WTC11 (cell line): ENCODE measurements around the gene GPATCH4. TPM values are rescaled to one million over a fixed set of nuclear protein-coding genes. Genes with fewer than 3 reads are reported as not detected.
"Not testable (repeated sequence)": the region's sequence is repeated elsewhere in the genome, so short reads cannot be mapped to it uniquely, and the experiment has no call there.

Experiments used
- ATAC-seq: fragments of 200-7000 bp; cut with Tn5 transposase; 2 replicates; pipeline ENCODE4 v1.10.0; 2021; ENCODE audit warnings: mild to moderate bottlenecking, moderate library complexity
- CTCF ChIA-PET: fragments of 300-600 bp; sonication (Branson Sonifier 250); formaldehyde crosslinking; loops from one replicate; lab custom pipeline; 2021; ENCODE audit warnings: antibody characterized with exemption; lab: Charles Lee
- POLR2A ChIA-PET: fragments of 350-600 bp; sonication (Branson Sonifier 250); formaldehyde crosslinking; loops from one replicate; lab custom pipeline; 2021; ENCODE audit warnings: antibody characterized with exemption; lab: Charles Lee
- DNase-seq: peaks from one replicate; pipeline ENCODE4 v3.0.0; 2021; ENCODE audit warnings: low spot score
- H3K27ac Mint-ChIP-seq: 2 replicates; pipeline ENCODE4 v1.8.0; 2021; ENCODE audit warnings: mixed read lengths
- H3K27me3 Mint-ChIP-seq: 2 replicates; pipeline ENCODE4 v1.8.0; 2021; ENCODE audit warnings: low read depth, mild to moderate bottlenecking, moderate library complexity, mixed read lengths
- H3K36me3 Mint-ChIP-seq: 2 replicates; pipeline ENCODE4 v1.8.0; 2021; ENCODE audit warnings: mixed read lengths
- H3K4me1 Mint-ChIP-seq: 2 replicates; pipeline ENCODE4 v1.8.0; 2022; ENCODE audit warnings: mixed read lengths
- H3K4me3 Mint-ChIP-seq: 2 replicates; pipeline ENCODE4 v1.8.0; 2021; ENCODE audit warnings: mild to moderate bottlenecking, moderate library complexity, mixed read lengths
- H3K9me3 Mint-ChIP-seq: 2 replicates; pipeline ENCODE4 v1.8.0; 2021; ENCODE audit warnings: mixed read lengths
- ELF4 ChIP-seq: sonication (generic); formaldehyde crosslinking; IDR thresholded peaks from 2 replicates; pipeline ENCODE4 v1.8.1; 2022; ENCODE audit warnings: low read depth, mild to moderate bottlenecking, moderate library complexity, missing genetic modification reagents
- EMX1 ChIP-seq: fragments of 250-450 bp; sonication (Bioruptor Pico); IDR thresholded peaks from 2 replicates; pipeline ENCODE4 v1.8.0; 2021; ENCODE audit warnings: mild to moderate bottlenecking
- FOXK1 ChIP-seq: sonication (generic); formaldehyde crosslinking; IDR thresholded peaks from 2 replicates; pipeline ENCODE4 v1.8.0; 2022; ENCODE audit warnings: mild to moderate bottlenecking, moderate library complexity, missing genetic modification reagents
- GRHL2 ChIP-seq: fragments of 250-450 bp; sonication (Bioruptor Pico); IDR thresholded peaks from 2 replicates; pipeline ENCODE4 v1.8.0; 2022; ENCODE audit warnings: mild to moderate bottlenecking, moderate library complexity; ENCODE audit not compliant: insufficient replicate concordance, severe bottlenecking
- GTF2I ChIP-seq: fragments of 250-450 bp; sonication (Bioruptor Pico); conservative IDR thresholded peaks from 2 replicates; pipeline ENCODE4 v1.4.0; 2021; ENCODE audit warnings: mild to moderate bottlenecking
- HMGA2 ChIP-seq: fragments of 250-450 bp; sonication (Bioruptor Pico); IDR thresholded peaks from 2 replicates; pipeline ENCODE4 v1.4.0; 2021; ENCODE audit warnings: mild to moderate bottlenecking, moderate library complexity
- NFATC4 ChIP-seq: fragments of 250-450 bp; sonication (Bioruptor Pico); IDR thresholded peaks from 2 replicates; pipeline ENCODE4 v1.9.0; 2021; ENCODE audit warnings: mild to moderate bottlenecking
- NFYB ChIP-seq: sonication (generic); formaldehyde crosslinking; conservative IDR thresholded peaks from 2 replicates; pipeline ENCODE4 v1.8.0; 2022; ENCODE audit warnings: low read depth, missing genetic modification reagents
- RELA ChIP-seq: sonication (generic); formaldehyde crosslinking; IDR thresholded peaks from 2 replicates; pipeline ENCODE4 v1.8.1; 2022; ENCODE audit warnings: missing genetic modification reagents, mild to moderate bottlenecking, borderline replicate concordance
- RORB ChIP-seq: fragments of 250-450 bp; sonication (Bioruptor Pico); IDR thresholded peaks from 2 replicates; pipeline ENCODE4 v1.9.0; 2021; ENCODE audit warnings: mild to moderate bottlenecking
- SMAD3 ChIP-seq: sonication (generic); formaldehyde crosslinking; IDR thresholded peaks from 2 replicates; pipeline ENCODE4 v1.8.0; 2022; ENCODE audit warnings: missing genetic modification reagents, mild to moderate bottlenecking, borderline replicate concordance
- TEAD1 ChIP-seq: sonication (generic); formaldehyde crosslinking; IDR thresholded peaks from 2 replicates; pipeline ENCODE4 v1.8.0; 2022; ENCODE audit warnings: mild to moderate bottlenecking, missing genetic modification reagents
- ZNF396 ChIP-seq: fragments of 250-450 bp; sonication (Bioruptor Pico); IDR thresholded peaks from 2 replicates; pipeline ENCODE4 v1.8.0; 2021; ENCODE audit warnings: mild to moderate bottlenecking, moderate library complexity, borderline replicate concordance
- ZNF416 ChIP-seq: fragments of 250-450 bp; sonication (Bioruptor Pico); IDR thresholded peaks from 2 replicates; pipeline ENCODE4 v1.9.0; 2021; ENCODE audit warnings: mild to moderate bottlenecking, inconsistent platforms
- total RNA-seq: library from RNA; stranded (reverse); gene quantifications from 3 replicates; pipeline ENCODE4 v1.2.3, GENCODE V29; 2021
- TF ChIP-seq, protein P1 (sequence below): sonication (generic); formaldehyde crosslinking; IDR thresholded peaks from 2 replicates; pipeline ENCODE4 v1.8.0; 2023; ENCODE audit warnings: missing genetic modification reagents
- TF ChIP-seq, protein P2 (sequence below): sonication (generic); formaldehyde crosslinking; conservative IDR thresholded peaks from 2 replicates; pipeline ENCODE4 v1.8.1; 2022; ENCODE audit warnings: mild to moderate bottlenecking, missing genetic modification reagents
- TF ChIP-seq, protein P3 (sequence below): sonication (generic); formaldehyde crosslinking; IDR thresholded peaks from 2 replicates; pipeline ENCODE4 v1.8.1; 2022; ENCODE audit warnings: low read depth, missing genetic modification reagents, borderline replicate concordance
- TF ChIP-seq, protein P4 (sequence below): sonication (generic); formaldehyde crosslinking; IDR thresholded peaks from 2 replicates; pipeline ENCODE4 v1.8.0; 2022; ENCODE audit warnings: missing genetic modification reagents
- TF ChIP-seq, protein P5 (sequence below): fragments of 250-450 bp; sonication (Bioruptor Pico); IDR thresholded peaks from 2 replicates; pipeline ENCODE4 v1.9.0; 2021; ENCODE audit warnings: moderate library complexity, mild to moderate bottlenecking, inconsistent platforms, borderline replicate concordance
- TF ChIP-seq, protein P6 (sequence below): fragments of 250-450 bp; sonication (Bioruptor Pico); conservative IDR thresholded peaks from 2 replicates; pipeline ENCODE4 v1.9.0; 2021; ENCODE audit warnings: mild to moderate bottlenecking

GPATCH4 gene
- total RNA-seq, 1 experiment from 2014 or later = 50.1 TPM

DNA sequence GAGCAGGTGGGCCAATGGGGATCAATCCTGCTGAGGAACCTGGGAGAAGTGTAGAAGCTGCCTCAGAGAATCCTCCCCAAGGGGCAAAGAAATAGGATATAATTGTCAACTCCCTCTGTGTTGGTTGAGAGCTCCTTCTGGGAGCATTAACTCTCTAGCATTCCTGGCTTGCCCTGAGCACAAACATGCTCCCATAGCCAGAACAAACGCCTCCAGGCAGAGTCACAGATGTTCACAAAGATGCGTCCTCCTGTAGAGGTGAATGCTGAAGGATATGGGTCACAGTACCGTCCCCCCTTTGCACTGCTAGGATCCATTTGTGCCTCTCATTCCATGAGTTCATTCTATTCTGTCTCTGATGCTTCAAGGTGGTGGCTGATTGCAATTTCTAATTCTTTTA is 31.1 kb upstream of the GPATCH4 start:
- Mint-ChIP-seq H3K27ac (no peak overlapping the region), H3K36me3 (no peaks in the 10 kb centered on the region), H3K4me1 (peaks cover 8% of the 10 kb centered on the region), H3K4me3 (no peak overlapping the region), H3K9me3 (no peaks in the 10 kb centered on the region), H3K27me3 (peaks cover 43% of the 10 kb centered on the region)
- ATAC-seq = no peak
- no peak for DNase-seq
- CTCF ChIA-PET = interaction anchor here (1.2 to 3.9 kb wide), 5 partner anchors 9 to 94 kb away, joined by 3 to 44 read pairs (median 5); partner anchors contain the start of genes BCAN and NES
- POLR2A ChIA-PET = no interaction called here
- TF ChIP-seq ZNF416 (CRISPR knock-in tag) (no peak), NFYB (CRISPR knock-in tag) (no peak), RELA (CRISPR knock-in tag) (no peak), RORB (no peak), TEAD1 (CRISPR knock-in tag) (no peak), NFATC4 (CRISPR knock-in tag) (no peak), SMAD3 (no peak), ELF4 (CRISPR knock-in tag) (no peak), EMX1 (CRISPR knock-in tag) (no peak), ZNF396 (CRISPR knock-in tag) (no peak), GRHL2 (CRISPR knock-in tag) (no peak), GTF2I (no peak), HMGA2 (CRISPR knock-in tag) (no peak), FOXK1 (no peak)
- TF ChIP-seq, protein P1, sequence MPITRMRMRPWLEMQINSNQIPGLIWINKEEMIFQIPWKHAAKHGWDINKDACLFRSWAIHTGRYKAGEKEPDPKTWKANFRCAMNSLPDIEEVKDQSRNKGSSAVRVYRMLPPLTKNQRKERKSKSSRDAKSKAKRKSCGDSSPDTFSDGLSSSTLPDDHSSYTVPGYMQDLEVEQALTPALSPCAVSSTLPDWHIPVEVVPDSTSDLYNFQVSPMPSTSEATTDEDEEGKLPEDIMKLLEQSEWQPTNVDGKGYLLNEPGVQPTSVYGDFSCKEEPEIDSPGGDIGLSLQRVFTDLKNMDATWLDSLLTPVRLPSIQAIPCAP (CRISPR knock-in tag) = no peak
- TF ChIP-seq, protein P2, sequence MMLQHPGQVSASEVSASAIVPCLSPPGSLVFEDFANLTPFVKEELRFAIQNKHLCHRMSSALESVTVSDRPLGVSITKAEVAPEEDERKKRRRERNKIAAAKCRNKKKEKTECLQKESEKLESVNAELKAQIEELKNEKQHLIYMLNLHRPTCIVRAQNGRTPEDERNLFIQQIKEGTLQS (CRISPR knock-in tag) = no peak
- TF ChIP-seq, protein P3, sequence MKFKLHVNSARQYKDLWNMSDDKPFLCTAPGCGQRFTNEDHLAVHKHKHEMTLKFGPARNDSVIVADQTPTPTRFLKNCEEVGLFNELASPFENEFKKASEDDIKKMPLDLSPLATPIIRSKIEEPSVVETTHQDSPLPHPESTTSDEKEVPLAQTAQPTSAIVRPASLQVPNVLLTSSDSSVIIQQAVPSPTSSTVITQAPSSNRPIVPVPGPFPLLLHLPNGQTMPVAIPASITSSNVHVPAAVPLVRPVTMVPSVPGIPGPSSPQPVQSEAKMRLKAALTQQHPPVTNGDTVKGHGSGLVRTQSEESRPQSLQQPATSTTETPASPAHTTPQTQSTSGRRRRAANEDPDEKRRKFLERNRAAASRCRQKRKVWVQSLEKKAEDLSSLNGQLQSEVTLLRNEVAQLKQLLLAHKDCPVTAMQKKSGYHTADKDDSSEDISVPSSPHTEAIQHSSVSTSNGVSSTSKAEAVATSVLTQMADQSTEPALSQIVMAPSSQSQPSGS (CRISPR knock-in tag) = no peak
- TF ChIP-seq, protein P4, sequence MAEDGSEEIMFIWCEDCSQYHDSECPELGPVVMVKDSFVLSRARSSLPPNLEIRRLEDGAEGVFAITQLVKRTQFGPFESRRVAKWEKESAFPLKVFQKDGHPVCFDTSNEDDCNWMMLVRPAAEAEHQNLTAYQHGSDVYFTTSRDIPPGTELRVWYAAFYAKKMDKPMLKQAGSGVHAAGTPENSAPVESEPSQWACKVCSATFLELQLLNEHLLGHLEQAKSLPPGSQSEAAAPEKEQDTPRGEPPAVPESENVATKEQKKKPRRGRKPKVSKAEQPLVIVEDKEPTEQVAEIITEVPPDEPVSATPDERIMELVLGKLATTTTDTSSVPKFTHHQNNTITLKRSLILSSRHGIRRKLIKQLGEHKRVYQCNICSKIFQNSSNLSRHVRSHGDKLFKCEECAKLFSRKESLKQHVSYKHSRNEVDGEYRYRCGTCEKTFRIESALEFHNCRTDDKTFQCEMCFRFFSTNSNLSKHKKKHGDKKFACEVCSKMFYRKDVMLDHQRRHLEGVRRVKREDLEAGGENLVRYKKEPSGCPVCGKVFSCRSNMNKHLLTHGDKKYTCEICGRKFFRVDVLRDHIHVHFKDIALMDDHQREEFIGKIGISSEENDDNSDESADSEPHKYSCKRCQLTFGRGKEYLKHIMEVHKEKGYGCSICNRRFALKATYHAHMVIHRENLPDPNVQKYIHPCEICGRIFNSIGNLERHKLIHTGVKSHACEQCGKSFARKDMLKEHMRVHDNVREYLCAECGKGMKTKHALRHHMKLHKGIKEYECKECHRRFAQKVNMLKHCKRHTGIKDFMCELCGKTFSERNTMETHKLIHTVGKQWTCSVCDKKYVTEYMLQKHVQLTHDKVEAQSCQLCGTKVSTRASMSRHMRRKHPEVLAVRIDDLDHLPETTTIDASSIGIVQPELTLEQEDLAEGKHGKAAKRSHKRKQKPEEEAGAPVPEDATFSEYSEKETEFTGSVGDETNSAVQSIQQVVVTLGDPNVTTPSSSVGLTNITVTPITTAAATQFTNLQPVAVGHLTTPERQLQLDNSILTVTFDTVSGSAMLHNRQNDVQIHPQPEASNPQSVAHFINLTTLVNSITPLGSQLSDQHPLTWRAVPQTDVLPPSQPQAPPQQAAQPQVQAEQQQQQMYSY (CRISPR knock-in tag) = no peak
- TF ChIP-seq, protein P5, sequence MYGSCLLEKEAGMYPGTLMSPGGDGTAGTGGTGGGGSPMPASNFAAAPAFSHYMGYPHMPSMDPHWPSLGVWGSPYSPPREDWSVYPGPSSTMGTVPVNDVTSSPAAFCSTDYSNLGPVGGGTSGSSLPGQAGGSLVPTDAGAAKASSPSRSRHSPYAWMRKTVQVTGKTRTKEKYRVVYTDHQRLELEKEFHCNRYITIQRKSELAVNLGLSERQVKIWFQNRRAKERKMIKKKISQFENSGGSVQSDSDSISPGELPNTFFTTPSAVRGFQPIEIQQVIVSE = no peak
- TF ChIP-seq, protein P6, sequence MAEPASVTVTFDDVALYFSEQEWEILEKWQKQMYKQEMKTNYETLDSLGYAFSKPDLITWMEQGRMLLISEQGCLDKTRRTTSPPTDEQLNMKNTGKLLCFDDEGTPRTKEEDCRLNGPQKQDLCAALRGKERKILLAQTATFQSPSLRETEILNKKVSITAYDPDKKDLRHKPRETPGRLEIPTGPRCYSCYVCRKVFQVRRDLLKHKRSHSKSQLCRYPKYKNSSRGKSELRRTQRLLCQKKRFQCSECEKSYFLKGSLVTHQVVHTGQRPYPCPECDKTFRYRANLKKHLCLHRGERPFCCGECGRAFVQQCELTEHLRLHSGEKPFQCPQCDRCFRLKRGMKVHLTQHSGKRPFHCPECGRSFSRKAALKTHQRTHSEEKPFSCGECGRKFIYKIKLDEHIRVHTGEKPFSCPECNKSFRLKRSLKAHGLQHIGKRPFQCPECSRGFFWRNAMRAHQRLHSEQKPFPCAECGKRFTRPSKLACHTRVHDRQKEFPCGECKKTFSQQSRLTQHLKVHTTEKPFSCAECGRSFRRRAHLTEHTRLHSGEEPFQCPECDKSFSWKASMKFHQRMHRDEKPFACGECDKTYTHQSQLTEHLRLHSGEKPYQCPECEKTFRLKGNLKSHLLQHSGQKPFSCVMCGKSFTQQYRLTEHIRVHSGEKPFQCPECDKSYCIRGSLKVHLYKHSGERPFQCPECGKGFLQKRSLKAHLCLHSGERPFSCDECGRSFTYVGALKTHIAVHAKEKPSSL (CRISPR knock-in tag) = no peak

DNA sequence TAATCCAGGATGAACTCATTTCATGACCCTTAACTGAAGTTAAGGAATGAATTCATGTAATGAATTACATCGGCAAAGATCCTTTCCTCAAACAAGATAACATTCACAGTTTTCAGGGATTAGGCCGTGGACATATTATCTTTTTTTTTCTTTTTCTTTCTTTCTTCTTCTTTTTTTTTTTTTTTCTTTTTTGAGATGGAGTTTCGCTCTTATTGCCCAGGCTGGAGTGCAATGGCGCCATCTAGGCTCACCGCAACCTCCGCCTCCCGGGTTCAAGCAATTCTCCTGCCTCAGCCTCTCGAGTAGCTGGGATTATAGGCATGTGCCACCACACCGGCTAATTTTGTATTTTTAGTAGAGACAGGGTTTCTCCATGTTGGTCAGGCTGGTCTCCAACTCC is 29.9 kb upstream of the GPATCH4 start:
- DNase-seq, H3K9me3 Mint-ChIP-seq, H3K4me1 Mint-ChIP-seq, ATAC-seq, POLR2A ChIA-PET, H3K4me3 Mint-ChIP-seq, H3K27ac Mint-ChIP-seq, H3K36me3 Mint-ChIP-seq: not testable (repeated sequence)
- peaks cover 47% of the 10 kb centered on the region for H3K27me3 Mint-ChIP-seq
- CTCF ChIA-PET = interaction anchor here (0.6 to 13.2 kb wide), 18 partner anchors 8 to 282 kb away, joined by 3 to 365 read pairs (median 4); partner anchors contain the start of genes BCAN, HAPLN2, HDGF and NES
